T-helper 2 cell treated with Interferon-gamma antibody and Interleukin-4, amounts not matched to agents 100 ng/mL and 5 ng/mL, for 36 hours (primary cell): ENCODE results near the gene MAD1L1. TPM values are rescaled to one million over a fixed set of nuclear protein-coding genes. Genes with fewer than 3 reads are reported as not detected.
"Not testable (repeated sequence)": the region's sequence is repeated elsewhere in the genome, so short reads cannot be mapped to it uniquely, and the experiment has no call there.

Experiments used
- intact Hi-C: fragments of 100-400 bp; cut with micrococcal nuclease; formaldehyde crosslinking; loops from one replicate; pipeline ENCODE4 v1.15.1; 2023
- total RNA-seq: library from RNA; stranded (reverse); gene quantifications from 2 replicates; pipeline ENCODE4 v1.2.3, GENCODE V29; 2022

The MAD1L1 gene
- total RNA-seq, 1 donor from 2014 or later = 130 TPM

GRCh38 chr7:1861799-1862458, 370.8 kb downstream of the MAD1L1 start:
- intact Hi-C loops = no loop called here

GRCh38 chr7:1860881-1861798, 371.6 kb downstream of the MAD1L1 start:
- intact Hi-C loops = not testable (repeated sequence)

- intact Hi-C loops = no loop called here
Measured at GRCh38 chr7:1859266-1860035, 373.3 kb downstream of the MAD1L1 start.

- intact Hi-C loops = no loop called here
Measured at GRCh38 chr7:1858435-1859265, 374.1 kb downstream of the MAD1L1 start.

GRCh38 chr7:1857487-1858421, 375.0 kb downstream of the MAD1L1 start:
- intact Hi-C loops = no loop called here

GRCh38 chr7:1856888-1857441, 375.8 kb downstream of the MAD1L1 start:
- intact Hi-C loops = no loop called here

GRCh38 chr7:1856161-1856887, 376.4 kb downstream of the MAD1L1 start:
- intact Hi-C loops = no loop called here

GRCh38 chr7:1855725-1856160, 377.0 kb downstream of the MAD1L1 start:
- intact Hi-C loops = no loop called here

- intact Hi-C loops = no loop called here
Measured at GRCh38 chr7:1854866-1855724, 377.6 kb downstream of the MAD1L1 start.

GRCh38 chr7:1853986-1854865, 378.5 kb downstream of the MAD1L1 start:
- intact Hi-C loops = no loop called here

- intact Hi-C loops = no loop called here
Measured at GRCh38 chr7:1853431-1853985, 379.2 kb downstream of the MAD1L1 start.

GRCh38 chr7:1852517-1853430, 380.0 kb downstream of the MAD1L1 start:
- intact Hi-C loops = no loop called here

- intact Hi-C loops = no loop called here
Measured at GRCh38 chr7:1851721-1852516, 380.8 kb downstream of the MAD1L1 start.

- intact Hi-C loops = no loop called here
Measured at GRCh38 chr7:1850976-1851571, 381.7 kb downstream of the MAD1L1 start.
